A673 (cell line): Measurements from ENCODE around the gene ADCY4. TPM values are rescaled to one million over a fixed set of nuclear protein-coding genes. Genes with fewer than 3 reads are reported as not detected.

Source experiments
- BruUV-seq: library from RNA; stranded (reverse); fragments of 400-500 nt; replicated peaks from 2 replicates; lab custom pipeline; 2021; lab: Mats Ljungman, UMichigan
- CTCF ChIA-PET: fragments of 300-600 bp; sonication (Branson Sonifier 250); formaldehyde crosslinking; loops from one replicate; lab custom pipeline; 2022; ENCODE audit warnings: antibody characterized with exemption; lab: Charles Lee
- POLR2A ChIA-PET: fragments of 300-600 bp; sonication (Branson Sonifier 250); formaldehyde crosslinking; loops from one replicate; lab custom pipeline; 2022; ENCODE audit warnings: antibody characterized with exemption; ENCODE audit not compliant: low non-redundant PET; lab: Charles Lee
- DNase-seq: peaks from one replicate; pipeline ENCODE4 v3.0.0-alpha.2; 2015; ENCODE audit warnings: low spot score
- H3K27ac ChIP-seq: fragments of 200-600 bp; sonication (generic); 2 replicates; pipeline ENCODE4 v1.5.1; 2016; ENCODE audit warnings: mixed run types, low read depth, mild to moderate bottlenecking, mixed read lengths, antibody characterized with exemption, low read length; ENCODE audit not compliant: poor library complexity, severe bottlenecking
- H3K27me3 ChIP-seq: fragments of 200-600 bp; sonication (generic); replicated peaks from 2 replicates; pipeline ENCODE4 v1.6.1; 2017; ENCODE audit warnings: mixed run types, low read depth, mild to moderate bottlenecking, mixed read lengths, antibody characterized with exemption, low read length; ENCODE audit not compliant: insufficient read depth, poor library complexity
- H3K36me3 ChIP-seq: fragments of 200-600 bp; sonication (generic); 2 replicates; pipeline ENCODE4 v1.6.1; 2016; ENCODE audit warnings: mixed run types, mild to moderate bottlenecking, mixed read lengths, antibody characterized with exemption, low read length; ENCODE audit not compliant: insufficient read depth, poor library complexity, severe bottlenecking
- H3K4me1 ChIP-seq: fragments of 200-600 bp; sonication (generic); 2 replicates; pipeline ENCODE4 v1.6.1; 2017; ENCODE audit warnings: mixed run types, mild to moderate bottlenecking, mixed read lengths, antibody characterized with exemption, low read length; ENCODE audit not compliant: insufficient read depth, poor library complexity, severe bottlenecking
- H3K4me3 ChIP-seq: fragments of 200-600 bp; sonication (generic); 2 replicates; pipeline ENCODE4 v1.5.1; 2016; ENCODE audit warnings: low read depth, mixed run types, mild to moderate bottlenecking, mixed read lengths, low read length; ENCODE audit not compliant: poor library complexity, severe bottlenecking
- H3K9me3 ChIP-seq: fragments of 200-600 bp; sonication (generic); 2 replicates; pipeline ENCODE4 v1.6.1; 2016; ENCODE audit warnings: mixed run types, low read depth, mild to moderate bottlenecking, mixed read lengths, antibody characterized with exemption, low read length; ENCODE audit not compliant: poor library complexity, severe bottlenecking
- CTCF ChIP-seq: fragments of 300-800, 200-600 bp; sonication (generic); conservative IDR thresholded peaks from 2 replicates; pipeline ENCODE4 v1.5.1; 2017; ENCODE audit warnings: low read depth, mild to moderate bottlenecking, antibody characterized with exemption, low read length, moderate library complexity, mixed read lengths
- EZH2 ChIP-seq: fragments of 200-600 bp; sonication (generic); IDR thresholded peaks from 2 replicates; pipeline ENCODE4 v1.6.1; 2017; ENCODE audit warnings: borderline replicate concordance, low read depth, mild to moderate bottlenecking, mixed read lengths, antibody characterized with exemption, low read length; ENCODE audit not compliant: poor library complexity, severe bottlenecking
- intact Hi-C: fragments of 100-400 bp; cut with micrococcal nuclease; formaldehyde crosslinking; loops from one replicate; pipeline ENCODE4 v1.10.0; 2022; ENCODE audit not compliant: unreplicated experiment
- total RNA-seq: library from RNA; stranded (reverse); gene quantifications from 2 replicates; pipeline ENCODE4 v1.2.3, GENCODE V29; 2021

Gene ADCY4
- total RNA-seq, 1 experiment from 2014 or later, result 0.84 TPM

GRCh38 chr14:24310646-24311604, 23.9 kb downstream of the ADCY4 start, which contains the start of gene LTB4R:
Gene LTB4R (plus strand): TSS chr14:24311502. CDS start chr14:24315652, 4,150 bp downstream.
- Histone ChIP-seq H3K9me3 (no peaks in the 10 kb centered on the region), H3K27ac (no peak within 1 kb of the TSS), H3K4me3 (no peak within 1 kb of the TSS), H3K36me3 (peaks cover 6% of the 10 kb centered on the region), H3K27me3 (no peaks in the 10 kb centered on the region), H3K4me1 (peaks cover 13% of the 10 kb centered on the region)
- CTCF ChIA-PET, result interaction anchor here (0.6 to 1.1 kb wide), 3 partner anchors 11 to 121 kb away, joined by 3 to 10 read pairs (median 3); no protein-coding TSS in a partner anchor
- intact Hi-C loops, result no loop called here
- TF ChIP-seq CTCF (peak; percentile 15; the same call in 1 of the 2 replicates), EZH2 (no peak)
- DNase-seq, result peak; percentile 54
- POLR2A ChIA-PET, result interaction anchor here (0.6 kb wide), 1 partner anchor 122 kb away, joined by 5 read pairs; the partner anchor contains the start of gene IPO4
- BruUV-seq, result no TSS peak

- no peak for TF ChIP-seq CTCF
- TF ChIP-seq EZH2, result no peak
- CTCF ChIA-PET, result interaction anchor here (1.1 kb wide), 1 partner anchor 121 kb away, joined by 3 read pairs; no protein-coding TSS in a partner anchor
- no peak for DNase-seq
- Histone ChIP-seq H3K4me1 (peaks cover 13% of the 10 kb centered on the region), H3K27ac (no peak overlapping the region), H3K27me3 (no peaks in the 10 kb centered on the region), H3K4me3 (no peak overlapping the region), H3K36me3 (peaks cover 10% of the 10 kb centered on the region), H3K9me3 (no peaks in the 10 kb centered on the region)
- POLR2A ChIA-PET, result interaction anchor here (1.6 kb wide), 1 partner anchor 10 kb away, joined by 4 read pairs; the partner anchor contains the start of genes DHRS1 and NOP9
- intact Hi-C loops, result no loop called here
- BruUV-seq, result no TSS peak
Measured at GRCh38 chr14:24310265-24310645, 24.6 kb downstream of the ADCY4 start.

DNA sequence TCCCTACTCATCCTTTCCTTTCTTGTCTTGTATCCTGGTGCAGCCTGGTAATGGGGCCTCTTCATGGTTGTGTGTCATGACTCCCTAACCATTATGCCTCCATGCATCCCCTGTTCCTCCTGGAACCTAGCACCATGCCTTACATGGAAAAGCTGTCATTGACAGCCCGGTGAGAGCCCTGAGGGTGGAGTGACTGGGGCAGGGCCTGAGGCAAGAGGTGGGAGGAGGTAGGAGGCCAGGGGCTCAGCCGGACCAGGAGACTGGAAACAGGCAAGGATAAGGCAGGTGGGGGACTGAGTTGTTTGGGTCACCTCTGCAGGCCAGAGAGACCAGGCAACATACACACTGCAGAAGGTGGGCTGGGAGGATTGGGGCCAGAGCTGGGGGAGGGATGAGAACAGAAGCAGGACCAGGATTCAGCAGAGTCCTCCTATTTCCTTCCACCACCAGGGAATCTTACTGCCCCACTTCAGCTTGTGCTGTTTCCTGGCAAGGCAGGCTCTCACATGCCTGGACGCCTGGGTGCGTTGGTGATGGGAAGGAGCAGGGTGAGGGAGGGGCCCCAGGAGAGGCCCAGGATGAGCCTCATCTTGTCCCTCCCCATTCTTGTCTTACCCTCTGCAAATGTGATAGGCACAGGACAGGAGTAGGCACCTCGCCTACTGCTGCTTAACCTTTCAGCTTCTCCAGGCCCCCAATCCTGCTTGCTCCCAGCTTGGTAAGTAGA, 25.2 kb downstream of the ADCY4 start, which contains the start of gene LTB4R2:
LTB4R2 (plus strand) TSS at position 603 of the 727 bp plus-strand sequence. CDS start 525 bp downstream, outside the sequence.
- CTCF ChIA-PET, result interaction anchor here (1.1 kb wide), 1 partner anchor 122 kb away, joined by 3 read pairs; no protein-coding TSS in a partner anchor
- no peaks in the 10 kb centered on the region for H3K9me3 ChIP-seq
- no peaks in the 10 kb centered on the region for H3K27me3 ChIP-seq
- peaks cover 16% of the 10 kb centered on the region for H3K36me3 ChIP-seq
- no peak within 1 kb of the TSS for H3K4me3 ChIP-seq
- no peak for DNase-seq
- H3K4me1 ChIP-seq, result peaks cover 13% of the 10 kb centered on the region
- BruUV-seq, result no TSS peak
- POLR2A ChIA-PET, result interaction anchor here (1.6 kb wide), 1 partner anchor 10 kb away, joined by 4 read pairs; the partner anchor contains the start of genes DHRS1 and NOP9
- intact Hi-C loops, result no loop called here
- no peak for TF ChIP-seq CTCF
- no peak for TF ChIP-seq EZH2
- no peak within 1 kb of the TSS for H3K27ac ChIP-seq
